HEK293 (cell line): ENCODE results near the gene BCAT1.

ENCODE experiments used
- CTCF ChIA-PET: fragments of 350-600 bp; formaldehyde crosslinking; extraction: SDS; loops from one replicate; lab custom pipeline; 2021; ENCODE audit warnings: antibody characterized with exemption; lab: Yijun Ruan, JAX
- POLR2A ChIA-PET: fragments of 300-600 bp; formaldehyde crosslinking; extraction: SDS; loops from one replicate; lab custom pipeline; 2020; ENCODE audit warnings: antibody characterized with exemption, inconsistent platforms; lab: Yijun Ruan, JAX
- H3K27ac ChIP-seq: fragments of 200-500 bp; sonication (Bioruptor generic); 2 replicates; pipeline ENCODE4 v1.5.1; 2014; ENCODE audit warnings: low read depth, low read length, control low read depth, inconsistent platforms; ENCODE audit errors: extremely low read depth
- H3K36me3 ChIP-seq, 2 experiments: fragments of 200-500 bp in 1 of 2; sonication (Bioruptor generic) in 1 of 2; 1 replicate in 1 of 2; 2 replicates in 1 of 2; pipeline ENCODE4 v1.5.1; 2014 to 2017; ENCODE audit warnings: inconsistent platforms in 2 of 2, low read length in 2 of 2; ENCODE audit not compliant: control insufficient read depth in 2 of 2, insufficient read depth in 1 of 2
- H3K4me1 ChIP-seq: fragments of 200-500 bp; sonication (Bioruptor generic); 2 replicates; pipeline ENCODE4 v1.5.1; 2014; ENCODE audit warnings: mild to moderate bottlenecking, low read length, inconsistent platforms; ENCODE audit not compliant: control insufficient read depth, insufficient read depth
- H3K4me3 ChIP-seq: 2 replicates; pipeline ENCODE4 v1.5.1; 2011; ENCODE audit warnings: low read depth, mild to moderate bottlenecking, control low read depth, low read length, moderate library complexity
- H3K9me3 ChIP-seq: fragments of 200-500 bp; sonication (Bioruptor generic); 2 replicates; pipeline ENCODE4 v1.5.1; 2014; ENCODE audit warnings: low read depth, low read length, inconsistent platforms; ENCODE audit not compliant: control insufficient read depth, insufficient read depth
- EGR2 ChIP-seq: fragments of 450-650 bp; formaldehyde crosslinking; IDR thresholded peaks from 2 replicates; pipeline ENCODE4 v1.5.1; 2016; ENCODE audit warnings: low read depth, missing biosample characterization, missing genetic modification characterization
- HOXC10 ChIP-seq: sonication (generic); formaldehyde crosslinking; IDR thresholded peaks from 2 replicates; pipeline ENCODE4 v1.8.1; 2023; ENCODE audit warnings: mild to moderate bottlenecking, missing genetic modification reagents
- SETDB1 ChIP-seq: IDR thresholded peaks from one replicate; pipeline ENCODE4 v1.6.1; 2017; ENCODE audit warnings: mild to moderate bottlenecking, low read length, moderate library complexity, mixed read lengths; ENCODE audit not compliant: insufficient read length
- SP3 ChIP-seq: fragments of 450-650 bp; formaldehyde crosslinking; IDR thresholded peaks from 2 replicates; pipeline ENCODE4 v1.5.1; 2016; ENCODE audit warnings: missing biosample characterization, missing genetic modification characterization
- ZFP41 ChIP-seq: fragments of 450-650 bp; formaldehyde crosslinking; IDR thresholded peaks from 2 replicates; pipeline ENCODE4 v1.5.1; 2016; ENCODE audit warnings: missing biosample characterization, missing genetic modification characterization, borderline replicate concordance
- ZFP69B ChIP-seq: fragments of 450-650 bp; formaldehyde crosslinking; IDR thresholded peaks from 2 replicates; pipeline ENCODE4 v1.5.1; 2016; ENCODE audit warnings: missing biosample characterization, missing genetic modification characterization
- ZNF223 ChIP-seq: fragments of 450-650 bp; formaldehyde crosslinking; IDR thresholded peaks from 2 replicates; pipeline ENCODE4 v1.5.1; 2016; ENCODE audit warnings: missing biosample characterization, missing genetic modification characterization
- ZNF366 ChIP-seq: fragments of 450-650 bp; formaldehyde crosslinking; conservative IDR thresholded peaks from 2 replicates; pipeline ENCODE4 v1.5.1; 2016; ENCODE audit warnings: missing biosample characterization, missing genetic modification characterization
- ZNF473 ChIP-seq: fragments of 450-650 bp; formaldehyde crosslinking; IDR thresholded peaks from 2 replicates; pipeline ENCODE4 v1.5.1; 2017; ENCODE audit warnings: missing biosample characterization, missing genetic modification characterization
- ZNF529 ChIP-seq: fragments of 450-650 bp; formaldehyde crosslinking; IDR thresholded peaks from 2 replicates; pipeline ENCODE4 v1.5.1; 2017; ENCODE audit warnings: missing genetic modification characterization, missing biosample characterization; ENCODE audit not compliant: insufficient replicate concordance
- ZNF626 ChIP-seq: fragments of 450-650 bp; sonication (Bioruptor Pico); formaldehyde crosslinking; IDR thresholded peaks from 2 replicates; pipeline ENCODE4 v1.5.1; 2018; ENCODE audit warnings: missing biosample characterization, missing genetic modification characterization, inconsistent platforms
- ZNF792 ChIP-seq: fragments of 450-650 bp; formaldehyde crosslinking; IDR thresholded peaks from 2 replicates; pipeline ENCODE4 v1.5.1; 2016; ENCODE audit warnings: missing biosample characterization, missing genetic modification characterization
- TF ChIP-seq, protein P1 (sequence below): fragments of 450-650 bp; formaldehyde crosslinking; IDR thresholded peaks from 2 replicates; pipeline ENCODE4 v1.5.1; 2016; ENCODE audit warnings: missing biosample characterization, missing genetic modification characterization
- TF ChIP-seq, protein P2 (sequence below): fragments of 450-650 bp; formaldehyde crosslinking; IDR thresholded peaks from 2 replicates; pipeline ENCODE4 v1.5.1; 2016; ENCODE audit warnings: missing biosample characterization, missing genetic modification characterization
- TF ChIP-seq, protein P3 (sequence below): fragments of 450-650 bp; formaldehyde crosslinking; IDR thresholded peaks from 2 replicates; pipeline ENCODE4 v1.5.1; 2016; ENCODE audit warnings: missing biosample characterization, missing genetic modification characterization, low read depth
- TF ChIP-seq, protein P4 (sequence below): fragments of 450-650 bp; formaldehyde crosslinking; IDR thresholded peaks from 2 replicates; pipeline ENCODE4 v1.5.1; 2016; ENCODE audit warnings: missing biosample characterization, missing genetic modification characterization
- TF ChIP-seq, protein P5 (sequence below): fragments of 450-650 bp; formaldehyde crosslinking; IDR thresholded peaks from 2 replicates; pipeline ENCODE4 v1.5.1; 2016; ENCODE audit warnings: missing biosample characterization, missing genetic modification characterization, borderline replicate concordance

BCAT1 gene

DNA sequence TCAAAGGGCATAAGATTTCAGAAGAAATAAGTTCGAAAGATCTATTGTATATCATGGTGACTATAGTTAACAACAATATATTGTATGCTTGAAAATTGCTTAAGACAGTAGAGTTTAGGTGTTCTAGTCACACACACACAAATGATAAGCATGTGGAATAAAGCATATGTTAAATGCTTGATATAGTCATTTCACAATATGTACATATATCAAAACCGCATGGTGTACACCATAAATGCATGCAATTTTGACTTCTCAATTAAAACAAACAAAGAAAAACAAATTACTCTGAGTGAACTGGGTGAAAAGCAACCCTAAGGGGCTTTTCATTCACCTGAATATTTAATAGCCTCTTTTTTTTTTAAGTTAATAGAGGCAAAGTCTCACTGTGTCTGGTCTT, 40.3 kb upstream of the BCAT1 start (continued):
- no peak for TF ChIP-seq ZNF626 (tag by site-specific recombination)

DNA sequence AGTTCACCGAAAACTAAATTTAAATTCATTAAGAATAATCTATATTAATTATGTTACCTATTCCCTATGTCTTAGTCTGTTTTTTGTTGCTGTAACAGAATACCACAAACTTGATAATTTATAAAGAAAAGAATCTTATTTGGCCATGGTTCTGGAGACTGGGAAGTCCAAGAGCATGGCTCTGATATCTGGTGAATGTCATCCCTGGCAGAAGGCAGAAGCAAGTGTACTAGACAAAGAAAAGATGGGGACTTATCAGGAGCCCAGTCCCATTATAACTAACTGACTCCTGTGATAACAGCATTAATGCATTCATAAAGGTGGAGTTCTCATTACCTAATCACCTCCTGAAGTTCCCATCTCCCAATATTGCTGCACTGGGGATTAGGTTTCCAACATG, 33.3 kb upstream of the BCAT1 start:
- Histone ChIP-seq H3K9me3 (no peaks in the 10 kb centered on the region; the same call in 1 of the 2 replicates), H3K36me3 (no peaks in the 10 kb centered on the region), H3K27ac (no peak overlapping the region), H3K4me1 (no peaks in the 10 kb centered on the region), H3K4me3 (no peak overlapping the region)
- POLR2A ChIA-PET: no interaction called here
- TF ChIP-seq, protein P1, sequence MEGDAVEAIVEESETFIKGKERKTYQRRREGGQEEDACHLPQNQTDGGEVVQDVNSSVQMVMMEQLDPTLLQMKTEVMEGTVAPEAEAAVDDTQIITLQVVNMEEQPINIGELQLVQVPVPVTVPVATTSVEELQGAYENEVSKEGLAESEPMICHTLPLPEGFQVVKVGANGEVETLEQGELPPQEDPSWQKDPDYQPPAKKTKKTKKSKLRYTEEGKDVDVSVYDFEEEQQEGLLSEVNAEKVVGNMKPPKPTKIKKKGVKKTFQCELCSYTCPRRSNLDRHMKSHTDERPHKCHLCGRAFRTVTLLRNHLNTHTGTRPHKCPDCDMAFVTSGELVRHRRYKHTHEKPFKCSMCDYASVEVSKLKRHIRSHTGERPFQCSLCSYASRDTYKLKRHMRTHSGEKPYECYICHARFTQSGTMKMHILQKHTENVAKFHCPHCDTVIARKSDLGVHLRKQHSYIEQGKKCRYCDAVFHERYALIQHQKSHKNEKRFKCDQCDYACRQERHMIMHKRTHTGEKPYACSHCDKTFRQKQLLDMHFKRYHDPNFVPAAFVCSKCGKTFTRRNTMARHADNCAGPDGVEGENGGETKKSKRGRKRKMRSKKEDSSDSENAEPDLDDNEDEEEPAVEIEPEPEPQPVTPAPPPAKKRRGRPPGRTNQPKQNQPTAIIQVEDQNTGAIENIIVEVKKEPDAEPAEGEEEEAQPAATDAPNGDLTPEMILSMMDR (tag by site-specific recombination): no peak
- peak; percentile 45 for TF ChIP-seq SETDB1
- CTCF ChIA-PET: interaction anchor here (0.8 to 2.3 kb wide), 2 partner anchors 10 to 129 kb away, joined by 3 to 19 read pairs; no protein-coding TSS in a partner anchor

DNA sequence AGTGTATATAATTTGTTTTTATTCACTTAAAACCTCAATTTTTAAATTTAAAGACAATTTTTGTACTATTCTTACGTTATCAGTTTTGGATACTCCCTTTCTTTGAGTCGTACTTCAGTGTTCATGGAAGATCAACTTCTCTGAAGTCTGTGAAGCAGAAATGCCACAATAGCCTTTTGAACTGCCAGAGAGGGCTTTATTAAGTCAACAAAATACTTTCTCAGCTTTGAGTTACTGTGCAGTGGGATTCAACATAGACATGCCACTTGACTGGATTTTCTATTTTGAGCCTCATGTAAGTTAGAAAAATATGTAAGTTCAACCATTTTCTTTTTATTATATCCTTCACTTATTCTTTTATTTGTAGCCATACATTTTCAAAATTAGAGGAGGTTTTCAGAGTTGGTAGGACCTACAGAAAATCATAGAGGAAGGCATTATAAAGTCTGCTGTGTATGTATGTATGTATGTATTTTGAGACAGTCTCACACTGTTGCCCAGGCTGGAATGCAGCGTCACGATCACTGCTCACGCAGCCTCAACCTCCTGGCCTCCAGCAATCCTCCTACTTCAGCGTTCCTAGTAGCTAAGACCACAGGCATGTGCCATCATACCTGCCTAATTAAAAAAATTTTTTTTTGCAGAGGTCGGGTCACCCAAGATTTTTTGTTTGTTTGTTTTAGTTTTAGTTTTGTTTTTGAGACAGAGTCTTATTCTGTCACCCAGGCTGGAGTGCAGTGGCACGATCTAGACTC, 31.3 kb upstream of the BCAT1 start:
- Histone ChIP-seq H3K27ac (no peak overlapping the region), H3K4me1 (0 out of 2 replicates have a peak, but pooled peaks cover 2% of the 10 kb centered on the region), H3K4me3 (no peak overlapping the region), H3K9me3 (no peaks in the 10 kb centered on the region; the same call in 1 of the 2 replicates), H3K36me3 (no peaks in the 10 kb centered on the region)
- ChIA-PET CTCF (interaction anchor here (0.5 kb wide), 2 partner anchors 408 to 411 kb away, joined by 3 read pairs; no protein-coding TSS in a partner anchor), POLR2A (no interaction called here)
- no peak for TF ChIP-seq ZNF366
- TF ChIP-seq ZNF626 (tag by site-specific recombination): no peak

DNA sequence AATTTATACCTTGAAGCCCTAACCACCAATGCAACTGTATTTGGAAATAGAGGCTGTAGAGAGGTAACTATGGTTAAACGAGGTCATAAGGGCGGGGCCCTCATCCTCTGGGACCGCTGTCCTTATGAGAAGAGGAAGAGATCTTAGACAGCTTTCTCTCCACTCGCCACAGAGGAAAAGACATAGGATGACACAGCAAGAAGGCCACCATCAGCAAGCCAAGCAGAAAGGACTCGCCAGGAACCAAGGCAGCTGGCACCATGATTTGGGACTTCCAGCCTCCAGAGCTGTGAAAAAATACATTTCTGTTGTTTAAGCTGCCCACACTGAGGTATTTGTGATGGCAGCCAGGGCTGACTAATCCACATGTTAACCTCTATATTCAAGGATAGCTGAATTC, 30.4 kb upstream of the BCAT1 start:
- ChIA-PET POLR2A (no interaction called here), CTCF (no interaction called here)
- Histone ChIP-seq H3K4me3 (no peak overlapping the region), H3K9me3 (no peaks in the 10 kb centered on the region), H3K4me1 (0 out of 2 replicates have a peak, but pooled peaks cover 2% of the 10 kb centered on the region), H3K36me3 (no peaks in the 10 kb centered on the region), H3K27ac (no peak overlapping the region)
- TF ChIP-seq, protein P2, sequence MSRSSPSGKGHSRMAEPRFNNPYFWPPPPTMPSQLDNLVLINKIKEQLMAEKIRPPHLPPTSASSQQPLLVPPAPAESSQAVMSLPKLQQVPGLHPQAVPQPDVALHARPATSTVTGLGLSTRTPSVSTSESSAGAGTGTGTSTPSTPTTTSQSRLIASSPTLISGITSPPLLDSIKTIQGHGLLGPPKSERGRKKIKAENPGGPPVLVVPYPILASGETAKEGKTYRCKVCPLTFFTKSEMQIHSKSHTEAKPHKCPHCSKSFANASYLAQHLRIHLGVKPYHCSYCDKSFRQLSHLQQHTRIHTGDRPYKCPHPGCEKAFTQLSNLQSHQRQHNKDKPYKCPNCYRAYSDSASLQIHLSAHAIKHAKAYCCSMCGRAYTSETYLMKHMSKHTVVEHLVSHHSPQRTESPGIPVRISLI (tag by site-specific recombination): no peak
- no peak for TF ChIP-seq SP3 (tag by site-specific recombination)
- no peak for TF ChIP-seq ZNF792 (tag by site-specific recombination)
- TF ChIP-seq EGR2 (tag by site-specific recombination): no peak
- TF ChIP-seq ZFP41 (tag by site-specific recombination): no peak
- no peak for TF ChIP-seq ZFP69B
- TF ChIP-seq ZNF473 (tag by site-specific recombination): no peak
- no peak for TF ChIP-seq HOXC10 (CRISPR knock-in tag)
- TF ChIP-seq, protein P3, sequence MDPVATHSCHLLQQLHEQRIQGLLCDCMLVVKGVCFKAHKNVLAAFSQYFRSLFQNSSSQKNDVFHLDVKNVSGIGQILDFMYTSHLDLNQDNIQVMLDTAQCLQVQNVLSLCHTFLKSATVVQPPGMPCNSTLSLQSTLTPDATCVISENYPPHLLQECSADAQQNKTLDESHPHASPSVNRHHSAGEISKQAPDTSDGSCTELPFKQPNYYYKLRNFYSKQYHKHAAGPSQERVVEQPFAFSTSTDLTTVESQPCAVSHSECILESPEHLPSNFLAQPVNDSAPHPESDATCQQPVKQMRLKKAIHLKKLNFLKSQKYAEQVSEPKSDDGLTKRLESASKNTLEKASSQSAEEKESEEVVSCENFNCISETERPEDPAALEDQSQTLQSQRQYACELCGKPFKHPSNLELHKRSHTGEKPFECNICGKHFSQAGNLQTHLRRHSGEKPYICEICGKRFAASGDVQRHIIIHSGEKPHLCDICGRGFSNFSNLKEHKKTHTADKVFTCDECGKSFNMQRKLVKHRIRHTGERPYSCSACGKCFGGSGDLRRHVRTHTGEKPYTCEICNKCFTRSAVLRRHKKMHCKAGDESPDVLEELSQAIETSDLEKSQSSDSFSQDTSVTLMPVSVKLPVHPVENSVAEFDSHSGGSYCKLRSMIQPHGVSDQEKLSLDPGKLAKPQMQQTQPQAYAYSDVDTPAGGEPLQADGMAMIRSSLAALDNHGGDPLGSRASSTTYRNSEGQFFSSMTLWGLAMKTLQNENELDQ (tag by site-specific recombination): no peak
- TF ChIP-seq, protein P4, sequence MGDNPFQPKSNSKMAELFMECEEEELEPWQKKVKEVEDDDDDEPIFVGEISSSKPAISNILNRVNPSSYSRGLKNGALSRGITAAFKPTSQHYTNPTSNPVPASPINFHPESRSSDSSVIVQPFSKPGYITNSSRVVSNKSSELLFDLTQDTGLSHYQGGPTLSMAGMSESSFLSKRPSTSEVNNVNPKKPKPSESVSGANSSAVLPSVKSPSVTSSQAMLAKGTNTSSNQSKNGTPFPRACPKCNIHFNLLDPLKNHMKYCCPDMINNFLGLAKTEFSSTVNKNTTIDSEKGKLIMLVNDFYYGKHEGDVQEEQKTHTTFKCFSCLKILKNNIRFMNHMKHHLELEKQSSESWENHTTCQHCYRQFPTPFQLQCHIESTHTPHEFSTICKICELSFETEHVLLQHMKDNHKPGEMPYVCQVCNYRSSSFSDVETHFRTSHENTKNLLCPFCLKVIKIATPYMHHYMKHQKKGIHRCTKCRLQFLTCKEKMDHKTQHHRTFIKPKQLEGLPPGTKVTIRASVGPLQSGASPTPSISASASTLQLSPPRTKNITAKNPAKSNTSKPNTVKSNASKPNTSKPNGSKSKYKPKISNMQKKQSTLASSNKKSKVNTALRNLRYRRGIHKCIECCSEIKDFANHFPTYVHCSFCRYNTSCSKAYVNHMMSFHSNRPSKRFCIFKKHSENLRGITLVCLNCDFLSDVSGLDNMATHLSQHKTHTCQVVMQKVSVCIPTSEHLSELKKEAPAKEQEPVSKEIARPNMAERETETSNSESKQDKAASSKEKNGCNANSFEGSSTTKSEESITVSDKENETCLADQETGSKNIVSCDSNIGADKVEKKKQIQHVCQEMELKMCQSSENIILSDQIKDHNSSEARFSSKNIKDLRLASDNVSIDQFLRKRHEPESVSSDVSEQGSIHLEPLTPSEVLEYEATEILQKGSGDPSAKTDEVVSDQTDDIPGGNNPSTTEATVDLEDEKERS (tag by site-specific recombination): no peak
- TF ChIP-seq, protein P5, sequence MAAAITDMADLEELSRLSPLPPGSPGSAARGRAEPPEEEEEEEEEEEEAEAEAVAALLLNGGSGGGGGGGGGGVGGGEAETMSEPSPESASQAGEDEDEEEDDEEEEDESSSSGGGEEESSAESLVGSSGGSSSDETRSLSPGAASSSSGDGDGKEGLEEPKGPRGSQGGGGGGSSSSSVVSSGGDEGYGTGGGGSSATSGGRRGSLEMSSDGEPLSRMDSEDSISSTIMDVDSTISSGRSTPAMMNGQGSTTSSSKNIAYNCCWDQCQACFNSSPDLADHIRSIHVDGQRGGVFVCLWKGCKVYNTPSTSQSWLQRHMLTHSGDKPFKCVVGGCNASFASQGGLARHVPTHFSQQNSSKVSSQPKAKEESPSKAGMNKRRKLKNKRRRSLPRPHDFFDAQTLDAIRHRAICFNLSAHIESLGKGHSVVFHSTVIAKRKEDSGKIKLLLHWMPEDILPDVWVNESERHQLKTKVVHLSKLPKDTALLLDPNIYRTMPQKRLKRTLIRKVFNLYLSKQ (tag by site-specific recombination): no peak
- no peak for TF ChIP-seq ZNF223
- TF ChIP-seq ZNF529: no peak
